HepG2 (cell line): ENCODE measurements around the gene IRF3. TPM values are rescaled to one million over a fixed set of nuclear protein-coding genes. Genes with fewer than 3 reads are reported as not detected.

Source experiments
- CREBL2 ChIP-seq: sonication (generic); formaldehyde crosslinking; IDR thresholded peaks from 2 replicates; pipeline ENCODE4 v1.8.1; 2023; ENCODE audit warnings: missing genetic modification reagents, mild to moderate bottlenecking, borderline replicate concordance
- DZIP1 ChIP-seq: sonication (generic); formaldehyde crosslinking; IDR thresholded peaks from 2 replicates; pipeline ENCODE4 v1.5.0; 2020; ENCODE audit warnings: mild to moderate bottlenecking, missing genetic modification reagents
- HNRNPUL1 ChIP-seq: fragments of 200-400 bp; formaldehyde crosslinking; IDR thresholded peaks from 2 replicates; pipeline ENCODE4 v1.6.1; 2017; ENCODE audit warnings: low read depth, mild to moderate bottlenecking, low read length, moderate library complexity
- IKZF4 ChIP-seq: sonication (generic); formaldehyde crosslinking; IDR thresholded peaks from 2 replicates; pipeline ENCODE4 v1.5.1; 2020; ENCODE audit warnings: borderline replicate concordance, mild to moderate bottlenecking, low read depth, missing genetic modification reagents; ENCODE audit errors: not compliant biosample characterization
- KAT8 ChIP-seq: IDR thresholded peaks from 2 replicates; pipeline ENCODE4 v1.6.1; 2016; ENCODE audit warnings: missing genetic modification reagents, missing compliant biosample characterization
- KLF16 ChIP-seq, 2 experiments: sonication (generic) in 1 of 2; formaldehyde crosslinking in 1 of 2; IDR thresholded peaks; 2 replicates each; pipeline versions ENCODE4 v1.6.1 to v1.8.0; 2016 to 2023; ENCODE audit warnings: missing genetic modification reagents in 2 of 2, missing compliant biosample characterization in 1 of 2
- MED13 ChIP-seq: sonication (generic); formaldehyde crosslinking; IDR thresholded peaks from 2 replicates; pipeline ENCODE4 v1.5.0; 2020; ENCODE audit warnings: missing genetic modification reagents
- NCOR1 ChIP-seq: fragments of 200-600 bp; sonication (generic); IDR thresholded peaks from 2 replicates; pipeline ENCODE4 v1.7.0; 2017; ENCODE audit warnings: antibody characterized with exemption, low read length, borderline replicate concordance
- PITX1 ChIP-seq: sonication (generic); formaldehyde crosslinking; IDR thresholded peaks from 2 replicates; pipeline ENCODE4 v1.5.1; 2020; ENCODE audit warnings: mild to moderate bottlenecking, missing genetic modification reagents
- THAP11 ChIP-seq: IDR thresholded peaks from 2 replicates; pipeline ENCODE4 v1.6.1; 2016; ENCODE audit warnings: missing biosample characterization, missing genetic modification reagents
- TP53 ChIP-seq: sonication (generic); formaldehyde crosslinking; conservative IDR thresholded peaks from 2 replicates; pipeline ENCODE4 v1.4.0; 2020; ENCODE audit warnings: missing genetic modification reagents
- TRIM24 ChIP-seq: sonication (generic); formaldehyde crosslinking; IDR thresholded peaks from 2 replicates; pipeline ENCODE4 v1.8.0; 2022; ENCODE audit warnings: mild to moderate bottlenecking, missing genetic modification reagents
- ZBTB20 ChIP-seq: sonication (generic); formaldehyde crosslinking; IDR thresholded peaks from 2 replicates; pipeline ENCODE4 v1.8.1; 2023; ENCODE audit warnings: missing genetic modification reagents, low read depth, mild to moderate bottlenecking, borderline replicate concordance
- ZBTB49 ChIP-seq: sonication (generic); formaldehyde crosslinking; IDR thresholded peaks from 2 replicates; pipeline ENCODE4 v1.4.0; 2020; ENCODE audit warnings: missing genetic modification reagents, borderline replicate concordance
- ZNF274 ChIP-seq: sonication (generic); formaldehyde crosslinking; IDR thresholded peaks from 2 replicates; pipeline ENCODE4 v1.5.1; 2020; ENCODE audit warnings: mild to moderate bottlenecking, missing genetic modification reagents
- ZNF362 ChIP-seq: sonication (generic); formaldehyde crosslinking; IDR thresholded peaks from 2 replicates; pipeline ENCODE4 v1.4.0; 2020; ENCODE audit warnings: missing genetic modification reagents, mild to moderate bottlenecking, borderline replicate concordance
- ZSCAN5A ChIP-seq: sonication (generic); formaldehyde crosslinking; IDR thresholded peaks from 2 replicates; pipeline ENCODE4 v1.8.0; 2022; ENCODE audit warnings: mild to moderate bottlenecking, missing genetic modification reagents, borderline replicate concordance
- polyA plus RNA-seq, 8 experiments: library from polyadenylated mRNA; depleted of rRNA in 3 of 8; stranded (reverse) in 7 of 8; unstranded in 1 of 8; fragments of >200 nt; fragmentation: Illumina TruSeq in 4 of 8; extraction: Trizol in 4 of 8; gene quantifications; 2 replicates each; pipeline versions ENCODE4 v1.2.1 to v1.2.3, GENCODE V29; 2011 to 2016; ENCODE audit warnings: low read depth in 4 of 8, missing spikeins in 1 of 8, mixed read lengths in 1 of 8; ENCODE audit not compliant: insufficient read depth in 1 of 8
- total RNA-seq, 5 experiments: library from RNA; depleted of rRNA; stranded (reverse); fragments of >200 nt; fragmentation: Illumina TruSeq; extraction: Trizol; gene quantifications; 2 replicates each; pipeline ENCODE4 v1.2.3, GENCODE V29; 2016; ENCODE audit warnings: low read depth in 1 of 5
- TF ChIP-seq, protein P1 (sequence below): IDR thresholded peaks from 2 replicates; pipeline ENCODE4 v1.6.1; 2016

Gene IRF3
- total and polyA plus RNA-seq, 2 of the 13 experiments (the other 11 are each of a cell fraction or from before 2014, with no cell fraction given): 61.9 to 65.5 TPM

DNA sequence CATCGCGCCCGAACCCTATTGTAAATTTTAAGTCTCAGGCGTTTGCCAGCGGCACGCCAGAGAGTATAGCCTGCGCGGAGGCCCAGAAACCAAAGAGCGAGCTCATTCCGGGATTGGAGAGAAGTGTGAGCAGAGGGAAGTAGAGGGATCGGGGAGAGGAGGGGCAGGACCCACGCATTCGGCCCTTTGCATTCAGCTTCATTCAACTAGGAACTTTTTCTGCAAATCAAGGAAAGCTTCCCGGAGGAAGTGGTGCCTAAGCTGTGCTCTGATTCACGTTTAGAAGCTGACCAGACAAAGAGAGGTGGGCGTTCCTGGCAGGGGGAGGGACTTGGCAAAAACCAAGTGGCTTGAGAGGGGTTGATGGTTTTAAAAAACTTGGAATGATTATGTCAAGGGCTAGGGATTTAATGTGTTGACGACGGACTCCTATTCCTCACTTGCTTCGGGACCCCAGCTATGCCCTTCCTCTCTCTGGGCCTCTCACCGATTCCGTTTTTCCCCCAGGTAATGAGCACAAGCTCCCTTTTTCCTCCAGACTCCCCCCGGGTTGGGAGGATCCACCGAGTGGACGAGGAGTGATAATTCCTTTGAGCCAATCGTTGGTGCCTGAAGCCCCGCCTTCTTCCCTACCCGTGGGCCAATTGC is 10.6 kb upstream of the IRF3 start (continued):
- TF ChIP-seq ZBTB49 (no peak), DZIP1 (CRISPR knock-in tag) (no peak), IKZF4 (no peak), ZBTB20 (no peak), CREBL2 (CRISPR knock-in tag) (no peak), ZSCAN5A (CRISPR knock-in tag) (no peak), KAT8 (CRISPR knock-in tag) (no peak), HNRNPUL1 (no peak), THAP11 (CRISPR knock-in tag) (0 out of 2 replicates have a peak, but pooled peaks have one; percentile 4), PITX1 (CRISPR knock-in tag) (no peak; the same call in 1 of the 2 replicates), NCOR1 (peak; percentile 59; the same call in 1 of the 2 replicates), MED13 (no peak), TRIM24 (no peak), TP53 (no peak), ZNF362 (peak; percentile 61; the same call in 1 of the 2 replicates), KLF16 (CRISPR knock-in tag; IDR thresholded peaks at IDR 0.05) (no peak), ZNF274 (CRISPR knock-in tag) (peak; percentile 52; the same call in 1 of the 2 replicates)
- TF ChIP-seq, protein P1, sequence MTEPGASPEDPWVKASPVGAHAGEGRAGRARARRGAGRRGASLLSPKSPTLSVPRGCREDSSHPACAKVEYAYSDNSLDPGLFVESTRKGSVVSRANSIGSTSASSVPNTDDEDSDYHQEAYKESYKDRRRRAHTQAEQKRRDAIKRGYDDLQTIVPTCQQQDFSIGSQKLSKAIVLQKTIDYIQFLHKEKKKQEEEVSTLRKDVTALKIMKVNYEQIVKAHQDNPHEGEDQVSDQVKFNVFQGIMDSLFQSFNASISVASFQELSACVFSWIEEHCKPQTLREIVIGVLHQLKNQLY (CRISPR knock-in tag): no peak
